GM06990 (cell line): ENCODE measurements around the gene NDUFC1.

Experiments
- DNase-seq: peaks from one replicate; pipeline ENCODE4 v3.0.0-alpha.2; 2011; ENCODE audit not compliant: insufficient read length; ENCODE audit errors: extremely low read depth
- H3K27me3 ChIP-seq: replicated peaks from 2 replicates; pipeline ENCODE4 v1.6.0; 2011; ENCODE audit warnings: low read length; ENCODE audit not compliant: control insufficient read depth, insufficient read depth
- H3K36me3 ChIP-seq: 2 replicates; pipeline ENCODE4 v1.5.1; 2011; ENCODE audit warnings: low read length; ENCODE audit not compliant: control insufficient read depth, insufficient read depth
- H3K4me3 ChIP-seq: replicated peaks from 2 replicates; pipeline ENCODE4 v1.5.1; 2011; ENCODE audit warnings: low read depth, mild to moderate bottlenecking, control low read depth, low read length
- TF ChIP-seq, protein P1 (sequence below): IDR thresholded peaks from 2 replicates; pipeline ENCODE4 v1.5.1; 2011; ENCODE audit warnings: low read length, control low read depth, mild to moderate bottlenecking, inconsistent platforms; ENCODE audit not compliant: insufficient read depth, poor library complexity, severe bottlenecking

Gene NDUFC1

DNA sequence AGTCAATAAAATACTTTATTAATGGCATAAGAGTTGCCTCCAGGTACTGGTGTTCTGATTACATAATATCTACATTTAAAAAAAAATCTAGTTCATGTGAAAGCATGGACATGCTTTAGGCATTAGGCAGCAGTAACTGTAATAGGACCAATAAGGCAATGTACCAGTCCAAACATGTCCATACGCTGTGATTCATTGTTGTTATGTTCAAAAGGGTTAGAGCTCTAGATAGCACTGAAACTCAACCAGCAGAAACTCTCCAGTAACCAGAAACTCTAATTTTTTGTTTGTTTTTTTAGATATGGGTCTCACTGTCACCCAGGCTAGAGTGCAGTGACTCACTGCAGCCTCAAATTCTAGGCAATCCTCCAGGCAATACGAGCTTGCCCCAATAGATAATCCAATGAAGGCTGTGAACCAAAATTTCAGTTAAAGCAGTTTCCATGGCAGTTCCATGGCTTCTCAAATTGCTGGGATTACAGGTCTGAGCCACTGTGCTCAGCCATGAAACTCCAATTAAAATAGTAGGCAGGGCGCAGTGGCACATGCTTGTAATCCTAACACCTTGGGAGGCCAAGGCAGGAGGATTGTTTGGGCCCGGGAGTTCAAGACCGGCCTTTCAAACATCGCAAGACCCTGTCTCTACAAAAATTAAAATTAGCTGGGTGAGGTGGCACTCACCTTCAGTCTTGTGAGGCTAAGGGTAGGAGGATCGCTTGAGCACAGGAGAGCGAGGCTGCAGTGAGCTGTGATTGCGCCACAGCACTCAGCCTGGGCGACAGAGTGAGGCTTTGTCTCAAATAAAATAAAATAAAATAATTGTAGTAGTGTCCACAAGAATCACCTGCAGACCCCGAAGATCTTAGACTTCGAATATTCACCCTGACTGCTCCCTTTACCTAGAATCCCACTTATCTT, 58.6 kb downstream of the NDUFC1 start:
- Histone ChIP-seq H3K27me3 (no peaks in the 10 kb centered on the region), H3K36me3 (no peaks in the 10 kb centered on the region), H3K4me3 (no peak overlapping the region)
- no peak for DNase-seq
- TF ChIP-seq, protein P1, sequence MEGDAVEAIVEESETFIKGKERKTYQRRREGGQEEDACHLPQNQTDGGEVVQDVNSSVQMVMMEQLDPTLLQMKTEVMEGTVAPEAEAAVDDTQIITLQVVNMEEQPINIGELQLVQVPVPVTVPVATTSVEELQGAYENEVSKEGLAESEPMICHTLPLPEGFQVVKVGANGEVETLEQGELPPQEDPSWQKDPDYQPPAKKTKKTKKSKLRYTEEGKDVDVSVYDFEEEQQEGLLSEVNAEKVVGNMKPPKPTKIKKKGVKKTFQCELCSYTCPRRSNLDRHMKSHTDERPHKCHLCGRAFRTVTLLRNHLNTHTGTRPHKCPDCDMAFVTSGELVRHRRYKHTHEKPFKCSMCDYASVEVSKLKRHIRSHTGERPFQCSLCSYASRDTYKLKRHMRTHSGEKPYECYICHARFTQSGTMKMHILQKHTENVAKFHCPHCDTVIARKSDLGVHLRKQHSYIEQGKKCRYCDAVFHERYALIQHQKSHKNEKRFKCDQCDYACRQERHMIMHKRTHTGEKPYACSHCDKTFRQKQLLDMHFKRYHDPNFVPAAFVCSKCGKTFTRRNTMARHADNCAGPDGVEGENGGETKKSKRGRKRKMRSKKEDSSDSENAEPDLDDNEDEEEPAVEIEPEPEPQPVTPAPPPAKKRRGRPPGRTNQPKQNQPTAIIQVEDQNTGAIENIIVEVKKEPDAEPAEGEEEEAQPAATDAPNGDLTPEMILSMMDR, result no peak

DNA sequence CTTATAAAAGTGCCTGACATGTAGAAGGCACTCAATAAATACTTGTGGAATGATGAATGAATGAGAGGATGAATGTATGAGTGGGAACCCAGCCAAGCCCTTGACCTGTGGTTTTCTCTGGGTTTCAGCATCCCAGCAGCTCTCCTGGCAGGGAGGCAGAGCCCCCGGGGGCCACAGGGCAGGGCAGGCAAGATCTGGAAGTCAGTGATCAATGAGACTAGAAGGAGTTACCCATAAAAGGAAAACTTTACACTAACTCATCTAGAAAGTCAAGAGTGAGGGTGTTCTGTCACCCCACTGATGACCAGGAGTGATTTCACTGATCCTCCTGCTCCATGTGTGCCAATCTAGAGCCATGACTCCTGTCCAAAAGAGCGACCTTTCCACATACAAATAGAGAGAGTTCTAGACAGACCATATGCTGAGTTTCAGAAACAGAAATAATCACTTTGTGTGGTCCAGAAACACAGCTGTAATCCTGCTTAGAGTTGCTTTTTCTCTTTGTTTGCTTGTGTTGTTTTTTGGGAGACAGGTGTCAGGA, 59.7 kb downstream of the NDUFC1 start:
- TF ChIP-seq, protein P1, result no peak
- Histone ChIP-seq H3K36me3 (no peaks in the 10 kb centered on the region), H3K4me3 (no peak overlapping the region), H3K27me3 (no peaks in the 10 kb centered on the region)
- no peak for DNase-seq

DNA sequence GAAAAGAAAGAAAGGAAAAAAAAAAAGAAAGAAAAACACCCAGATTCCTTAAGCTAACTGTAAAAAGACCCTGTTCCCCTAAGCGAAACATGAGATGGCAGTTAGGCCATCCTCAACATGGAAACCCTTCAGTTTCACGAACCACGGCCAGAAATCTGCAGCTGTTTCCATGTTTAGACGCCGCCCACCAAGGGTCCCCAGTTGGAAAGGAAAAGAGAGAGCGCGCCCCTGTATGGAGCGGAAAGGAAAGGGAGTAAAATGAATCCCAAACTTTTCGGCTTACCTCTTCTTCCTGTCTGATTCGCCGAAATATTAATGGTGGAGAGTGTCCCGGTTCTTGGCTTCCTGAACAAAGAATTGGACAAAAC, 60.5 kb downstream of the NDUFC1 start:
- TF ChIP-seq, protein P1, result no peak
- Histone ChIP-seq H3K27me3 (no peaks in the 10 kb centered on the region), H3K36me3 (no peaks in the 10 kb centered on the region), H3K4me3 (no peak overlapping the region)
- DNase-seq, result no peak

DNA sequence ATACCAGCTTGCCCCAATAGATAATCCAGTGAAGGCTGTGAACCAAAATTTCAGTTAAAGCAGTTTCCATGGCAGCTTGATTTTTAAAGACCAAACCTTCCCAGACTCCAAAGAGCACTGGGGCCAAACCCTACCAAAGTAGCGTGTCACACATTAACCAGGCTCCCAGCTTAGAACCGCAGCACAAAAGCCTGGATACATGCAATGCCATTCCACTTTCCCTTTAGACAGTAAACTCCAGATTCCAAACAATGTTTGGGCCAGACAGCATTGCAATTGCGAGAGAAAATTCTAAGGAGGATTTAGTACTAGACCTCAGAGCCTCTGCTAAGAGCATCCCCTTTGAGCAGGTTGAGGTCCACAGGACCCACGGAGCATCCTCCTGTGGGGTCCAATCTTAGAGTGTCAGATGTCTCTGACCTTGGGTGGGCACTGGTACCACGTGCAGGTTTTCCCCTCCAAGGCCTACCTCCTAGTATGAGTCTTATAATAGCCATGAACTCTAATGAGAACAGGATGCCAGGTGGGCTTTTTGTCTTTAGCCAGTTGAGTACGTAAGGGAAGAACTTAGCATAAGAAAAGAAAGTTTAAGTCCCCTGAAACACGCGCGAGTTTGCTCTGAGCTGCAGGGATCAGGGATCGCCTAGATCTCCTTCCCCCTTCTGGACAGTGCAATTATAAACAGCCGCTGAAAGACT, 61.0 kb downstream of the NDUFC1 start:
- H3K36me3 ChIP-seq, result no peaks in the 10 kb centered on the region
- DNase-seq, result no peak
- H3K4me3 ChIP-seq, result no peak overlapping the region
- TF ChIP-seq, protein P1, result no peak
- no peaks in the 10 kb centered on the region for H3K27me3 ChIP-seq
